ENCODE results near the gene CEMIP.
"Not testable (repeated sequence)": the region's sequence is repeated elsewhere in the genome, so short reads cannot be mapped to it uniquely, and the experiment has no call there.

Gene CEMIP

DNA sequence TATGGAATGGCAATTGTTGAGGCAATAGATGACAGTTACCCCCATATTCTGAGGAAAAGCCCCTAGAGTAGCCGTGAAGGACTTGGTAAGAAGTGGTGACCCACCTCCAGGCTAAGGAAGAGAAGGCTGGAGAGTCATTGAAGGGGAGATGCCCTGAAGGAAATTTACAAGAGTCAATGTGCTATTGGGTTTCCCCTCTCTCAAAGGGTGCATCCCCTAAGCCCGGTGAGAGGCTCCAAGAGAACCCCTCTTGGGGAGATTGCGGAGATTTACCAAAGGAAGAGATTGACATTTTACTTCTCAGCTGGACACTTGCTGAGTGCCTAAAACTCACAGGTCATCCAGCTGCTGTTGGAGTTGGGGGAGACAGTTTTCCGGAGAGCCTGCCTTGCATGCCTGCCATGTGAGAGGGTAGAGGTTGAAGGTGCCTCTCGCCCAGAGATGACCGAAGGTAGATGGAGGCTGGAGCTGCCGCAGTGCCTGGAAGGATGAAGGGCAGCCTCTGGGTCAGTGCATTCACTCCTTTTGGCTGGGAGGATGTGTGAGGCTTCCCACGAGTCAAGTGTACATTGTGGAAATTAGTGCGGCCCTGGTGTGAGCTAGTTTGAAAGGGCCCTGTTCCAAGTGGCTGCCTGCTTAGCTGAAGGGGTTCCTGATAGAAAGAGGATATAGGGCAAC lies 179.8 kb downstream of the CEMIP start:
- no peak for DNase-seq

GRCh38 chr15:80965454-80965853 lies 186.3 kb downstream of the CEMIP start:
- DNase-seq: not testable (repeated sequence)

DNA sequence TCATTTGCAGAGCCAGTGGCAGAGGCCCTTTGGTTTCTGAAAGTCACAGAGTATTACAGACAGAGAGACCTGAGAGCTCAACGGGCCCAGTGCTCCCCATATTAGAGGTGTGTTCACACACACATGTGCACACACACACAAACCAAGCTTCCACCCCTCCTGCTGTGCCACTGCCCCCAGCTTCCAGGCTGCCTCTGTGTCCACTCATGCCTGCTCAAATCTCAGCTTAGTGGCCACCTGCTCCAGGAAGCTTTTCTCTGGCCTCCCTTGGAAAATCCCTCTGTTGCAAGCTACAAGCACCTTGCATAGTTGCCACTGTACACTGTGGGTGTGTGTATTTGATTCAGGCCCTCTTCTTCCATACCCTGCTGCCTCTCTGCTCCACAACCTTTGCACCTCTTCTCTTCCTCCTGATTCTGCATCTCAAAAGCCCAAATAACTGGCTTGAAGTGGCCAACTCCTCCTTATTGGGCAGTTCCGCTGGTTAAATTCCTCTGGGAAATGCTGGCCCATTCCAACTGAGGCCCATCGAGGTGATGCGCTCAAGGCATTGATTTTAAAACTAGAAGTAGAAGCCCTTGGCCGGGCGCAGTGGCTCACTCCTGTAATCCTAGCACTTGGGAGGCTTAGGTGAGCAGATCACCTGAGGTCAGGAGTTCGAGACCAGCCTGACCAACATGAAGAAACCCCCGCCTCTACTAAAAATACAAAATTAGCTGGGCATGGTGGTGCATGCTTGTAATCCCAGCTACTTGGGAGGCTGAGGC lies 187.4 kb downstream of the CEMIP start:
- DNase-seq: no peak

DNA sequence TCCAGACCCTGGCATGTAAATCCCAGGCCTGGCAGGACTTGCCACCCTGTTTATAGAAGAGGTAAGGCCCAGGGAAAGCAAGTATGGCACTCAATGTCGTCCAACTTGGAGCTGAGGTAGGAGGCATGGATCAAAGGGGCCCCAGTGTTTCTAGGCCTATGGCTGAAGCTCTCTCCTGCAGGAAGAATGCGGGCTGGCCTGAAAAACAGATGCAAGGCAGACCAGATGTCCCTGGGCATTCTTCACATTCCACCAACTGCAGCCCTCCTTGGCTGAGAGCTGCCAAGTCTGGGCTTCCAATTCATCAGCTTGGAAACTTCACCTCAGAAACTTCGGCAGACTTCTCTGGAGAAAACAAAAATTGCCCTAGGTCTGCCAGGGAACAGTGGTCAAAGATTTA lies 188.3 kb downstream of the CEMIP start:
- peak; percentile 49 for DNase-seq

GRCh38 chr15:80967991-80968510 lies 188.9 kb downstream of the CEMIP start:
- no peak for DNase-seq

GRCh38 chr15:80969316-80969715 lies 190.1 kb downstream of the CEMIP start:
- no peak for DNase-seq

DNA sequence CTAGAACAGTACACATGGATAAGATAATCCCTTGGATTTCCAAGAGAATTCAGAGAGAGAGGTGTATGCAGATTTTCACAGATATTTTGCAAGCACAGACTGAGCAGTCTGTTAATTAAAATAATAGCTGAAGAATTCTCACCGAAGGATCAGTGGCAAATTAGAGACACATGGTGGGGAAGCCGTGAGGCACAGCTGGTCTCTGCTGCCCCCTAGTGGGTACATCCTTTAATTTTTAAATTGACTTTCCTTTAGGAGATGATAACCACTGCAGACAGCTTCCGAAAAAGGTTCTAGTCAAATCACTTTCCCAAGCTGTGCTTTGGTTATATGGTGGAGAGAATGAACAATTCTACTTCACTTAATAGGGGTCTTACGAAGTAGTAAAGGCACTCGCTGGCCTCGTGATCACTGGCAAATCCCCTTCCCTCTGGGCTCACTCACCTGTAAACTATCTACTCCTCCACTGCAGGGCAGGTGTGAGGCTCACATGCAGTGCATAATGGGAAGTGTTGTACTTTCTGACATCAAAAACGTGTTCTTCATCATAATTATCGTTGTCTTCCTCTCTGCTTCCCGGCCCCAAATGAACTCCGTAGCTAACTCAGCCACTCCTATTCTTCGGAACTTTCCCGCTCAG lies 191.0 kb downstream of the CEMIP start:
- DNase-seq: no peak

DNA sequence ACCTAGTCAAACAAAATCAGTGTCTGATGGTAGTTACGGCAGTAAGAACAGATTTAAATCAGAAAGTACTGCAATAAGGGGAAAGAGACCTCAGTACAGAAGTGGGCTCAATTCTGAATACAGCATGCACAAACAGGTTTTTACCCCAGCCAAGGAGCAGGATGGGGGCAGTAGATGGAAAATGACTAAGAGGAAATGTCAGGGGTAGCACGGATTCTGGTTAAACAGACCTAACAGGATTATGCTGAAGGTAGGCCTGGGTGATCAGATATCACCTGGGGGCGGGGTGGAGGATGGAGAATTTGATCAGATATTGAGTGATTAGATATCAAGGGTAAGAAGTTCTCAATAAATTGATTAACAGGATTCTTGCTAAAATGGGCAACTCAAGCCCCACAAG lies 191.5 kb downstream of the CEMIP start:
- DNase-seq: no peak

- no peak for DNase-seq
These were observed 192.0 kb downstream of the CEMIP start for GRCh38 chr15:80971143-80971542.

DNA sequence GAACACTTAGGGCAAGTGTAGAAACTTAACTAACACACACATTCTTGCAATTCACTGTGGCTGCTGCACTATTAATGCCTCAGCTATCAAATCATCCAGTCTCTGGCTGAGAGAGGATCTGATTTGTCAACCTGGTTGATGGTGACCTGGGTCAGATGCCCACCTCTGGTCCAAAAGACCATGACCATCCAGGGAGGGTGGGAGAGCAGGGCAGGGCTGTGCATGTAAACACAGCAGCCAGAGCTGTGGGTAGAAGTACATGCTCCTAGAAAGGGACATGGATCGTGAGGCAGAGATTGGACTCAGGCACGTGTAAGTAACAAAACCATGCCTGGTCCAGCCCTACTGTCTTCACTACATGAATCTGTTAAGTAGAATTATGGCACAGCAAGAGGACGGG lies 193.1 kb downstream of the CEMIP start:
- no peak for DNase-seq

DNA sequence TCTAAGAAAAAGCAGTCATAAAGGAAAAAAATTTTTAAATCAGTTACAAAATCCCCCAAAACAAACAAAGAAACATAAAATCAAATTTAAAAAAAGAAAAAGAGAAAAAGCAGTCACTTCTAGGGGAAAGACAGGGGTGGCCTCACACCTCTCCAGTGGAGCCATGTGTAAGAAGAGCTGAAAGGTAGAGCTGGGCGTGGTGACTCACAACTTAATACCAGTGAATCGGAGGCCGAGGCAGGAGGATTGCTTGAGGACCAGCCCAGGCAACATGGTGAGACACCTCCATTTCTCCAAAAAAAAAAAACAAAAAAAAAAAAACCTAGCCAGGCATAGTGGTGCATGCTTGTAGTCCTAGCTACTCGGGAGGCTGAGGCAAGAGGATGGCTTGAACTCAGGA lies 195.7 kb downstream of the CEMIP start:
- DNase-seq: no peak

DNA sequence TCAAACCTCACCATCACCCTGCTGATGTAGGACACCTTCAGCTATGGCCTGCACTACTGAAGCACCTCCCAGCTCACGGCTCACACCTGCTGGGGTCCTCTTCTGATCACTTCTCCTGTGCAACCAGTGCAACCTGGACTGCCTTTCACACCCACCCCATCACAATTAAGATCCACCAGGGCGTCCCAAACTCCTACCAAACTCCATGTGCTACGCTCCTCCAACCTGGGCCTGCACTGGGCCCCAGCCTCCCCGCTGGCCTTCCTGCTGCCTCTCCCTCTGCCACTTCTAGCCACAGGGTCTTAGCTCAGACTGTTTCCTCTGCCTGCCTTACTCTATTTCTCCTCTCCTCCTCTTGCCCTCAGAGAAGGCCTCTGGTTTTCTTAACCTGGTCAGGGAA lies 197.7 kb downstream of the CEMIP start:
- no peak for DNase-seq

DNA sequence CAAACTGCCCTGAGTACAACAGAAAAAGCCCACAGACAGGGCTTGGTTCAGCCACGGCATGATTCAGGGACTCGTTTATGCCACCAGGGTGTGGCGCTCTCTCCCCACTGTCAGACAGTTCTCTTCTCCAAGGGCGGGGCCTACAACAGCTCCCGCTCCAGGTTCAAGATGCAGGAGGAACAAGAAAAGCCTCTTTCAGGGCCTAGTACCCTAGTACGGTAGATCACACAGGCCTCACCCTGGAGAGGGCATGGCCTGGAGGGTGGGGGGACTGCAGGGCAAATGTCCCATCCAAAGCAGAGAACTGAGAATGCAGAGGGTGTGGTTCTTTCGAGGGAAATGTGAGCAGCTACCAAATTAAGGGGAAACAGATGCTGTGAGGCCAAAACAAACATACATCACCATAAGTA lies 198.5 kb downstream of the CEMIP start:
- no peak for DNase-seq

DNA sequence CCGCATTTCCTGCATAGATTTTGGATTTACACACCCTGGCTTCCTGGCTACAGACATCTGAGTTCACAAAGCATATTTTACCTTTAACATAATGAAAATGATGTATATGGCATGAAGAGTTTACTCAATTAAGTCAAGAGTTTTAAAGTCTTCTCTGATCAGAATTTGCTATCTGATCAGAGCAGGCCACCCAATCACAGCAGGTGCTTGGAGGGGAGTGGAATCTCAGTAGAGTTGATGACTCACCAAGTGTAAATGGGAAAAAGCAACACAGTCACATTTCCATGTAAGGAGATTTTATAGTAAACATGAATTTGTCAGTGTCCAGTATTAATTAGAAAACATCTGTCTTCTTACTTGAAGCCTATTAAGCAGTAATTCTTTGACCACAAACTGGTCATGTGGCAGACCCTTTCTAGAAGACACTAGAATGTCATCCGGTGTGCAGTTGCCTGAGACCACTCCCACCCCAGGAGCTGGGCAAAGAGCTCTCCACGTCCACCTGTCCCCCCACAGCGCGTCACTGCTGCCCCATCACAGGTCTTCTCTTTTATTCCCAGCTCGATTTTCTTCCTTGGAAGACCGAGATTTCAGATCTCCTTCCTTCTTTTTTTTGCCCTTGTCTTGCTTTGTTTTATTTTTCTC lies 199.6 kb downstream of the CEMIP start:
- peak; percentile 41 for DNase-seq

DNA sequence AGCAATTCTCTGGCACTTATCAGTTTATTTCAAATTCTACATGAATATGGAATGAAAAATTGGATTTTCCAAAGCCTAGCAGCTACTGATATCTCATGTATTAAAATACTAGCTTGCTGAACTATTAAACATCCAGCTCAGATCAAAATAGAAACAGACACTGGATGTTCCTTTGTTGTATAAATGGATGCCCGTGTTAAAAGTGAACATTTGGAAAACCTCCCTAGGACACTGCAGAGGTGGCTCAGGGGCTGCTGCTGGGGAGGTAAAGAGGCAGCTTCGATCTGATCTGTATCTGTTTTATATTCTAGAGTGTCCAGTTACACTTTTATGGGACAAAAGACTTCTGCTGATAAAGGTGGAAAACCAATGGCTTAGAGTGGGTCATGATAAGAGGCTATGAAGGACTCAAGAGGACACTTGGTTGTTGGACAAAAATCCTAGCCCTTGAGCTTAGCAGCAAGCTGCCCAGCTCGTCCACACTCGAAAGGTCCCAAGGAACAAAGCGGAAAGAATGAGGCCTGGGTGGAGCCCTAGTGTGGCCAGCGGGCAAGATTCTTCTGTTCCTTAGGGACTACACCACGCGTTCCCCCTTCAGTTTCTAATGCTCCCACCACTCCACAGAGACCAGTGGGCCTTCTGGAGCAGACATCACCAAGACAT lies 200.5 kb downstream of the CEMIP start:
- DNase-seq: no peak

DNA sequence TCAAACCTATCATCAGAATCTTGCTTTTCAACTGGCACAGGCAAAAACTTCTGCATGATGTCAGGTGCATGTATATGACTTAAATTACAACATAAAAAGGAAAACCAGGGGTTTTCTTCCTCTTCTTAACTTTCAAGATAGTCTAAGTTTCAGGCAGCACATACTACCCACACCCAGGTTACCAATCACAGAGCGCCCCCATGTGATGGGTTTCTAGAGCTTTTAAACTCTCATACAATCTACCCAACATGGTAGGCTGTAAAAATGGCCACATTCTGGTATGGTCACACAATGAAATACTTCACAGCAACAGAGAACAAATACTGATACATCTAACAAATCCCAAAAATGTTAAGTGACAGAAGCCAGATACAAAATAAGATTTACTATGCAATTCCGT lies 203.0 kb downstream of the CEMIP start:
- no peak for DNase-seq

DNA sequence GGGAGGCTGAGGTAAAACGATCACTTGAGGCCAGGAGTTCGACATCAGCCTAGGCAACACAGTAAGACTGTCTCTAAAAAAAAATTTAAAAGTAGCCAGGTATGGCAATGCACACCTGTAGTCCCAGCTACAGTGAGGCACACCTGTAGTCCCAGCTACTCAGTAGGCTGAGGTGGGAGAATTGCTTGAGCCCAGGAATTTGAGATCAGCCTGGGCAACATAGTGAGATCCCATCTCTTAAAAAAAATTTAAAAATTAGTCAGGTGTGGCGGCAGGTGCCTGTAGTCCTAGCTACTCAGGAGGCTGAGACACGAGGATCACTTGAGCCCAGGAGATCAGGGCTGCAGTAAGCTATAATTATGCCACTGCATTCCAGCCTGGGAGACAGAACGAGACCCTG lies 203.7 kb downstream of the CEMIP start:
- no peak for DNase-seq

DNA sequence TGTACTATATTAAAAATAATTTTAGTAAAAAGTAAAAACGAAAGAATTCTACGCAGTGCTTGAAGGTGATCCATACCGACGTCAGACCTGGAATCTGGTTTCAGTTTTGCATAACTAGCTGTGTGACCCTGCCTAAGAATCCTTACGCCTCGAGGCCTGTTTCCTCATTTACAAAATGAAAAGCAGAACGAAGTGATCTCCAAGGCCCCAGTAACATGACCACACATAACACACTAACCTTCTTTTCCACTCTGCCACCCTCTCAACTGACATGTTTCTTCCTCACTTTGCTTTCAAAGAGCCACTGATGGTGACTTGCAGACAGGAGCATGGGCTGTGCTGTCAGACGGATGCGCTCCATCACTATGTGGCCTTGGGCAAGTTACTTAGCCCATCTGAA lies 205.7 kb downstream of the CEMIP start:
- DNase-seq: peak; percentile 28

DNA sequence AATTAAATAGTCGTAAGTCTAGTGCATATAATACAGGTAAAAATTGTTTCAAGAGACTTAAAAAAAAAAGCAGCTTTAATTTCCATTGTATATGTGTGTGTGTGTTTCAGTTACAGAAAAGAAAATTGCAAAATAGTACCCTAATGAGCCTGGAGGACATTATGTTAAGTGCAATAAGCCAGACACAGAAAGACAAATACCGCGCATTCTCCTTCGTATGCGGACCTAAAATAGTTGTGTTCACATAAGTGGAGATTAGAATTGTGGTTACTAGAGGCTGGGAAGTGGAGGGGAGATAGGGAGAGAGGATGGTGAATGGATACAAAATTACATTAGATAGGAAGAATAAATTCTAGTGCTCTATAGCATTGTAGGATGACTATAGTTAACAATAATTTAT lies 206.8 kb downstream of the CEMIP start:
- no peak for DNase-seq

DNA sequence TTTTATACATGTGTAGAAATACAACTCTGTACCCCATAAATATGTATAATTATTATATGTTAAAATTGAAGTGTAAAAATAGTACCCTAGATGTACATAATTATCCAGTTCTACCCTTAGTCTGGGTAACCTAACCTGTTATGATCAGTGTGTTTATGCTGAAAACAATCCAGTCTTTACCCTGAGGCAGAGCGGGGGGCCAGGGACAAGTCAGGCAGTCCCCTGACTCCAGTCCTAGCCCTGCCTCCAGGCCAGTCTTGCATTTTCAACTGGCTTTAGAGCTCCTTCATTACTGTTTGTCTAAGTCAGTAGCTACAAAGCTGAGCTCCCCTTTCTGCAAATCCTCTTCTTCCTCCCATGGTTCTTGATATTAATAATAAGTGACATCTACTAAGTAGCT lies 207.3 kb downstream of the CEMIP start:
- DNase-seq: no peak

DNA sequence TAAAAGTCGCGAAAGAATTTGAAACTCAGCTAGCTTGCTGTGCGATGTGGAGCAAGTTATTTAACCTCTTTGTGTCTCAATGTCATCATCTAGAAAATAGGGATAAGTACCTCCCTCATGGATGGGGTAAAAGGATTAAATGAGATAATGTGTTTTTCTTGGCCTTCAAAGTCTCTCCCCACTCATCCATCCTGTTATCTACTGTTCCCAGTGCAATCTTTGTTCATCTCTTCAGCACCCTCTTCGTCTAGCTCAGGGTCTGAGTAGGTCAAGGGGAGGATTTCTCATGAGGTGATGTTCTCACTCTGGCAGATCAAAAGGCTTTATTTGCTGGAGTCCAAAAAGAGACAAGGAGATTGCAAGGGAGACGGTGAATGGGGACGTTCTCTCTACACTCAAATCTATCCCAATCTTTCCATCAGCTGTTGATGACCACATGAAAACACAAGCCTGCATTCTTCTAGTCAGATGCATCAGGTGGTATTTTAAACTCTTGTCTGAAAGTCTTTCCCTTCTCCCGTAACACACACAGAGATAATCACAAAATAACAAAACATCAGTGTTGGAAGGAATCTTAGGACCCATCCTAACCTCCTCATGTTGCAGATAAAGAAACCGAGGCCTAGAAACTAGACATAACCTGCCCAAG lies 209.1 kb downstream of the CEMIP start:
- no peak for DNase-seq

GRCh38 chr15:80989081-80989517 lies 209.9 kb downstream of the CEMIP start:
- DNase-seq: no peak
